ENCODE measurements around the gene NMNAT3.

GRCh38 chr3:139597947-139598346, 79.8 kb downstream of the NMNAT3 start:
- TF ChIP-seq, protein P1, sequence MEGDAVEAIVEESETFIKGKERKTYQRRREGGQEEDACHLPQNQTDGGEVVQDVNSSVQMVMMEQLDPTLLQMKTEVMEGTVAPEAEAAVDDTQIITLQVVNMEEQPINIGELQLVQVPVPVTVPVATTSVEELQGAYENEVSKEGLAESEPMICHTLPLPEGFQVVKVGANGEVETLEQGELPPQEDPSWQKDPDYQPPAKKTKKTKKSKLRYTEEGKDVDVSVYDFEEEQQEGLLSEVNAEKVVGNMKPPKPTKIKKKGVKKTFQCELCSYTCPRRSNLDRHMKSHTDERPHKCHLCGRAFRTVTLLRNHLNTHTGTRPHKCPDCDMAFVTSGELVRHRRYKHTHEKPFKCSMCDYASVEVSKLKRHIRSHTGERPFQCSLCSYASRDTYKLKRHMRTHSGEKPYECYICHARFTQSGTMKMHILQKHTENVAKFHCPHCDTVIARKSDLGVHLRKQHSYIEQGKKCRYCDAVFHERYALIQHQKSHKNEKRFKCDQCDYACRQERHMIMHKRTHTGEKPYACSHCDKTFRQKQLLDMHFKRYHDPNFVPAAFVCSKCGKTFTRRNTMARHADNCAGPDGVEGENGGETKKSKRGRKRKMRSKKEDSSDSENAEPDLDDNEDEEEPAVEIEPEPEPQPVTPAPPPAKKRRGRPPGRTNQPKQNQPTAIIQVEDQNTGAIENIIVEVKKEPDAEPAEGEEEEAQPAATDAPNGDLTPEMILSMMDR (optimal IDR thresholded peaks at IDR 0.05 in 1 of 3, IDR thresholded peaks at IDR 0.05 in 1 of 3, conservative IDR thresholded peaks at IDR 0.05 in 1 of 3; ENCODE audit: extremely low read depth in 1 of 3, insufficient read depth in 2 of 3, low read length in 3 of 3) = no peak
- TF ChIP-seq EZH2 (IDR thresholded peaks at IDR 0.05; ENCODE audit: low read length) = no peak

Data from keratinocyte (primary cell).